ENCODE data around the gene POM121L2. TPM values are rescaled to one million over a fixed set of nuclear protein-coding genes. Genes with fewer than 3 reads are reported as not detected.

POM121L2 gene
- total RNA-seq, 1 donor = not detected

DNA sequence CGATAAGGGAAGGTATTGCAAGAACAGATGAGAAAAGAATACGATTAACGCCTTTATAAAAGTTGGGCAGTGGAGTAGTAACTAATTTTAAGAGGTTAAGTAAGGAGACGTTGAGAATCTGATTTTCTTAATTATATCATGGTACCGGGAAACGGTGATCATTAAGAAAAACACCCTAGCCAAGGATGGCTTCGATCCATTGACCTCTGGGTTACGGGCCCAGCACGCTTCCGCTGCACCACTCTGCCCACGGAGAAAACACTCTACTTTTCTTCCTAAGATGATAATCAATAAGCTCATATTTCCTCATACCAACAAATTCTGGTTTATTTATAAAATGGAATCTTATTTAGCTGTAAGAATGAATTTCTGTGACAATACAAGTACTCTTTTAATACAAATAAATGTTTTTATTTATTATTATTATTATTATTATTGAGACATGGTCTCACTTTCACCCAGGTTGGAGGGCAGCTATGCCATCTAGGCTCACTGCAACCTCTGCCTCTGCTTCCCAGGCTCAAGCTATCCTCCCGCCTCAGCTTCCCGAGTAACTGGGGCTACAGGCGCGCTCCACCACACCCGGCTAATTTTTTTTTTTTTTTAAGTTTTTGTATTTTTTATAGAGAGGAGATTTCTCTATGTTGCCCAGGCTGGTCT, 8.3 kb downstream of the POM121L2 start:
- H3K4me1 ChIP-seq (ENCODE audit: insufficient read depth, low read length) = no peaks in the 10 kb centered on the region
- peaks cover 90% of the 10 kb centered on the region for H3K27me3 ChIP-seq (ENCODE audit: insufficient read depth, low read length)
- no peak overlapping the region for H3K4me3 ChIP-seq (ENCODE audit: low read length)
- no peaks in the 10 kb centered on the region for H3K9me3 ChIP-seq (ENCODE audit: low read depth, low read length)

DNA sequence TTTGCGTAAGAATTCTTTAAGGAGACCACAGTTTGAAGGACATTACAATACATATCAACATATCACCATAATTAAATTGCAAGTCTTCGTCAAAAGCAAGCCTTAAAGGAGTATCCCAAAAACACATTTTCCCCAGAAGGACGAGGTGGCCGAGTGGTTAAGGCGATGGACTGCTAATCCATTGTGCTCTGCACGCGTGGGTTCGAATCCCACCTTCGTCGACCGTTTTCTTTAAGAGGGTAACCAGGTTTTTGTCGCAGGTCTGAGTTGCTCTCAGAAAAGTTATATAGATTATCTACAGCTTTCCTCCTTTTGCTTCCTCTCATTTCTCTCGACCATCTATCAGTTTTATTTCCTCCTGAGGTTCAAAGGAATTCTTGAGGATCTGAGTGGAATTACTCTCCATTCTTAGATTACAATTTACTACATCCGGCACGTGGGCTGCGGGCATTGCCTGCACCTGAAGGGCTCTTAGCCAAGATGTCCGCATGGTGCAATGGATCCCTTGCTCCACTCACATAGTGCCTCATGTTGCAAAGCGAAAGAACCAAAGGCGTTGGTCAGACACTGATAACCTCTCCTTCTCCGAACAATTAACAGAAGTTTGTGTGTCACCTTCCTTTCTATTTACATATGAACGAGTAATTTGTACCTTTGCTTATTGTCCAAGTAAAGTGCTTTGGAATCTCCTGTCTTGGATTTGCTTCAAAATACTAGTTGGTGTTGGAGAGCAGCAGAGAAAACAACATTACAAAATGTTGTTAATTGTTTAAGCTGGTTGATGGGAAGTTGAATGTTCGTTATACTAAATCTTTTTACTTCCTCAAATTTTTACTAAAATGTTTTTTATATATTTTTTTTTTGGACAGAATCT, 14.0 kb downstream of the POM121L2 start:
- Histone ChIP-seq H3K27me3 (ENCODE audit: insufficient read depth, low read length) (peaks cover 96% of the 10 kb centered on the region), H3K4me3 (ENCODE audit: low read length) (no peak overlapping the region), H3K4me1 (ENCODE audit: insufficient read depth, low read length) (no peaks in the 10 kb centered on the region), H3K9me3 (ENCODE audit: low read depth, low read length) (no peaks in the 10 kb centered on the region)

DNA sequence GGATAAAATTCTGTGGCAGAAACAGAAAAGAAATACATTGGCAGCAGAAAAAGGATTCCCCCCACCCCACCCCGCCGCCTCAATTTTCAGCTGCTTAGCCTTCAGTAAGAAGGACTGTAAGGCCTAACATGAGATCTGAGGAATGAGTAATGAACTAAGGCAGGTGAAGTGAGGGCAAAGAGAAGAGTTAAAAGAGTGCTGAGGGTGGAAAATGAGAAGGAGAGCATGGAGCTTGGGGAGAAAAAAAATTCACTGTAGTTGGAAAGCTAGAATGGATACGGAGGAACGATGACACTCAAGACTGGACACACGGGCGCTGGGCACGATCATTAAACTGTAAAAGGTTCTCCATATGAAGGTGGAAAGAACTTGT, 14.6 kb downstream of the POM121L2 start:
- Histone ChIP-seq H3K4me1 (ENCODE audit: insufficient read depth, low read length) (no peaks in the 10 kb centered on the region), H3K27me3 (ENCODE audit: insufficient read depth, low read length) (peaks cover 96% of the 10 kb centered on the region), H3K4me3 (ENCODE audit: low read length) (no peak overlapping the region), H3K9me3 (ENCODE audit: low read depth, low read length) (no peaks in the 10 kb centered on the region)

DNA sequence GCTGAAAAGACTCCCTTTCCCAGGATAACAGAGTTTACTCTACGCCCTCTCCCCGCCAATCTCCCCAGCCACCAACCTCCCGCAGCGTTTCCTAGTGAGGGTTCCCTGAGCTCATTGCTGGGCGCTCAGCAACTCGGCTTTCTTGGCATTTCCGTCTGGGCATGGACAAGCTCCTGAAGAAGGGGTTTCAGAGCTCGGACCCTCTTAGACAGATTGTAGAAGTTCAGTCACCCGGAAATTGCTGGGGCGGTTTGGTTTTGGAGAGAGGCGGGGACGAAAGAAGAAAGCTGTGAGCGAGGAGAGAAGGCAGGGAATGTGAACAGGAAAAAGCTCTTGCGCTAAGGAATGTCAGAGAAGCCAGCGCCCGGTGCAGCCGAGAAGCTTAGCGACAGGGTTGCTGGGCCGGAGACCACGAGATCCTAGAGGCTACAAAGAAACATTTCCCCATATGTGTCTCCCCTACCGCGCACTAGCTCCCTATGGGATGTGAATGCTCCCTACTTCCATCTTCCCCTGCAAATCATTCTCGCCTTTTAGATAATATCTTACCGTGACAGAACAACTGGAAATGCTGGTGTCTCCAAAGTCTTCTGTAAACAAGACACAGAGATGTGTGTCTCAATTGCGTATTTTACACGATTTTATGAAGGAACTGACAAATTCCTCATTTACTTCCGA, 15.8 kb downstream of the POM121L2 start:
- Histone ChIP-seq H3K9me3 (ENCODE audit: low read depth, low read length) (peaks cover 8% of the 10 kb centered on the region), H3K27me3 (ENCODE audit: insufficient read depth, low read length) (peaks cover 96% of the 10 kb centered on the region), H3K4me3 (ENCODE audit: low read length) (no peak overlapping the region), H3K4me1 (ENCODE audit: insufficient read depth, low read length) (no peaks in the 10 kb centered on the region)

DNA sequence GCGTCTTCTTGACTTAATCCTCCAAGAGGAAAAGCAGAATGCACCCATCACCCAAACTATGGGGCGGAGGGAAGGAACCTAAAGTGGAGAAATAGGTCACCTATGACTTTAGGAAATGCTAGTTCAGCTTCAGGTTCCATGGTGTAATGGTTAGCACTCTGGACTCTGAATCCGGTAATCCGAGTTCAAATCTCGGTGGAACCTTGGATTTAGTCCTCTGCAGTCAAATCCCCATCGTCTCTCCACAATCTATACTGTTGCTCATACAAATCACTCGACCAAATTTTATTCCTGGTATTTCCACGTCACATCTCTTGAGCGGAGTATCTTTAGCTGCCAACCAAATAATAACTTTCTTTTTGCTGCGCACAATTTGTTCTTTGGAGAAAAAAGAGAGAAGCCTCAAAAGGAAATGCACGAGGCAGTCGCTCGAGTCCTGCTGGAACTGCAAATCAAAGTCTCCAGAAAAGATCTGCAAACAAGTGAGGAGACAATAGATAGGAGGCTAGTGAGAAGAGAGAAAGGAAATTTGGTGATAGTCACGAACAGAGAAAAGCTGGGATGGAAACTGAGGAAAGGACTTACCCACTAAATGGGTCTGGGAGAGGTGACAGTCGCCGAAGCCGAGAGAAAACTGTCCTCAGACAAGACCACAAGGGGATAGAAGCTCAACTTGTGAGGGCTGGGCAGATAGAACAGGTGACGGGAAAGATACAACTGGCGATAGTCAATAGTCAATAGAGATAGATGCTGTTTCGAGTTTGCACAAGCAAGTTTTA, 16.6 kb downstream of the POM121L2 start:
- Histone ChIP-seq H3K9me3 (ENCODE audit: low read depth, low read length) (peaks cover 8% of the 10 kb centered on the region), H3K27me3 (ENCODE audit: insufficient read depth, low read length) (peaks cover 96% of the 10 kb centered on the region), H3K4me1 (ENCODE audit: insufficient read depth, low read length) (no peaks in the 10 kb centered on the region), H3K4me3 (ENCODE audit: low read length) (no peak overlapping the region)

DNA sequence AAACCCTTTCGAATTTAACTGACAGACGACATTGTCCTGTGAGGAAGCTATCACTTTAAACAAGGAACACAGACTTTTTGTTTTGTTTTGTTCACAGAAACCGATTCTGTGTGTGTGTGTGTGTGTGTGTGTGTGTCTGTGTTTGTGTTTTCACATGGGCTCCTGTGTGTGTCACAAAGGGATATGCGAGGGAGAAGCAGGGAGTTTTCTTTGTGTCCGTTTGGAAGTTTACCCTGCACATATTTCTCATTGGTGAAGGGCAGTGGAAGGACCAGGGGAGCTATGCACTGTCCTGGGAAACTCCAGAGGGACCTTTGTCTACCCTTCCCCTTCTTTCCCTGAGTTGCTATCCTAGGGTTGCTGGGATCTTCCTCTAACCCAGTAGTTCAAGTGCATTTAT, 17.7 kb downstream of the POM121L2 start:
- H3K4me3 ChIP-seq (ENCODE audit: low read length) = no peak overlapping the region
- H3K27me3 ChIP-seq (ENCODE audit: insufficient read depth, low read length) = peaks cover 99% of the 10 kb centered on the region
- H3K9me3 ChIP-seq (ENCODE audit: low read depth, low read length) = peaks cover 8% of the 10 kb centered on the region
- H3K4me1 ChIP-seq (ENCODE audit: insufficient read depth, low read length) = no peaks in the 10 kb centered on the region

DNA sequence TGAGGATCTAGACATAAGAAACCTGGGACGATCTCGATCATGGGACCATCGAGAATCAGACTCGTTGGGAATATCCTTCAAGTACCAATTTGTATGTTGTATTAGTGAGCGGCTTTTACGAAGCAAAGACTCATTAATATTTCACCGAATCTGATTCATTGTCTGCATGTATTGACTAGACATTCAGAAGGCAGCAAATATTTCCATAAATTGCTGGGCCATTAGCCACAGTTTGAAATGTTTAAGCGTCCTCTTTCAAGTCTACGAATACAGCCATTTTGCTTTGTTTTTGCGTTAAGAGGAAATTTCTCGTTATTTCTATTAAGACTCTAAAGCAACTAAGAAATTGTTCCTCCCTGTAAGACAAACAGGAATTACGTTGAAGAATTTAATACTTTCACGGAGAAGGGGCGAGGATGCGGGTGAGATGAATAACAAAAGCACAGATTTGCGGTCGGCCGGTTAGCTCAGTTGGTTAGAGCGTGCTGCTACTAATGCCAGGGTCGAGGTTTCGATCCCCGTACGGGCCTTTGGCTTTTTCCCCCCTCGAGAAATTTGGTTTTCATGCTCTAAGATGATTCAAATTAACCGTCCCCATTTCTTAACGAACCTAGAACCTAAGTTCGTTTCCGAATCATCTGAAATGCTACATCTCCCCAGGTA, 18.5 kb downstream of the POM121L2 start:
- Histone ChIP-seq H3K27me3 (ENCODE audit: insufficient read depth, low read length) (peaks cover 100% of the 10 kb centered on the region), H3K4me1 (ENCODE audit: insufficient read depth, low read length) (no peaks in the 10 kb centered on the region), H3K9me3 (ENCODE audit: low read depth, low read length) (peaks cover 8% of the 10 kb centered on the region), H3K4me3 (ENCODE audit: low read length) (no peak overlapping the region)

DNA sequence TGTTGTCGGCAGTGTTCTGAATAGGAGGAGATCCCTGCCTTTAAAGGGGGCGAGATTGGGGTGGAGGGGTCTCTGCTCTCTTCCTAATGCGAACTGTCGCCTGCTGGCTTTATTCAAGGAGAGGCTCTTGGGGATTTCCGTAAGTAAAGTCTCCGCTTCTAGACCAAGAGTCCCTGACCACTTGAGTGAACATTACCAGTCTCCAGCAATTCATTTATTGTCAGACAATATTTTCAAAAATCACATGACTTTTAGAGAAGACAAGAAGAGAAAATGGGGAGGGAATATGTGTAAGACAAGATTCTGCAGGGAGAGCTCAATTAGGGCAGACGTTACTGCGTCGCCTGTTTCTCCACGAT, 21.2 kb downstream of the POM121L2 start:
- Histone ChIP-seq H3K4me3 (ENCODE audit: low read length) (no peak overlapping the region), H3K9me3 (ENCODE audit: low read depth, low read length) (peaks cover 8% of the 10 kb centered on the region), H3K4me1 (ENCODE audit: insufficient read depth, low read length) (no peaks in the 10 kb centered on the region), H3K27me3 (ENCODE audit: insufficient read depth, low read length) (peaks cover 98% of the 10 kb centered on the region)

DNA sequence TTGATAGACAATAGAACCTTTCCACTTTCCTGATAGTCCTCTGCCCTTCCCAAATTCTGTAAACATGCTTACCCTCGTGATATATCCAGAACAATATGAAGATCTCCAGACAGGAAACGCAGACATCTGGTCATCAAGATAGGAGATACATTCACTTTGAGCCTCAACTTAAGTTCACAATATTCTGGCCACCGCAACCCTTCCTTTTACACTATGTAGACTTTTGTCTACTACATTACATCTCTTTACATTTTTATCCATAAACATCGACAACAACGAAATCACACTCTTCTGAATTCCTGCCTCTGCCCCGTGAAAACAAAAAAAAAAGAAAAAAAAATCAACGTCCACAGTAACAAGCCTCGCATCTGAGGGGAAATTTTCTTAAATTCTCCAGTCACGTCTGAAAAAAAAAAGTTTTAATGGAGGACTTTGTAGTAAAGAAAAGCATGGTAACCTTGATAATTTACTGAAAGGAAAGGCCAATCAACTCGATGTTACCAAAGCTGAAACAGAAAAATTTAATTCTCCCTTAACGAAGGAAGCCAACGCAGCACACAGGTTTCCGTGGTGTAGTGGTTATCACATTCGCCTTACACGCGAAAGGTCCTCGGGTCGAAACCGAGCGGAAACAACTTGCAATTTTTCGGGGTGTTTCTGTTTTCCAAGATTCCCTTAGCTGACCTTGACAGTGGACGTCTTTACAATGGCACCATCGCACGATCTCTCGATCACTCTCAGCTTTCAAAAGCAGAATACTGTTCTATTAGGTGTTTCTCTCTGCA, 21.8 kb downstream of the POM121L2 start:
- H3K27me3 ChIP-seq (ENCODE audit: insufficient read depth, low read length) = peaks cover 98% of the 10 kb centered on the region
- no peaks in the 10 kb centered on the region for H3K4me1 ChIP-seq (ENCODE audit: insufficient read depth, low read length)
- H3K4me3 ChIP-seq (ENCODE audit: low read length) = no peak overlapping the region
- H3K9me3 ChIP-seq (ENCODE audit: low read depth, low read length) = peaks cover 8% of the 10 kb centered on the region

DNA sequence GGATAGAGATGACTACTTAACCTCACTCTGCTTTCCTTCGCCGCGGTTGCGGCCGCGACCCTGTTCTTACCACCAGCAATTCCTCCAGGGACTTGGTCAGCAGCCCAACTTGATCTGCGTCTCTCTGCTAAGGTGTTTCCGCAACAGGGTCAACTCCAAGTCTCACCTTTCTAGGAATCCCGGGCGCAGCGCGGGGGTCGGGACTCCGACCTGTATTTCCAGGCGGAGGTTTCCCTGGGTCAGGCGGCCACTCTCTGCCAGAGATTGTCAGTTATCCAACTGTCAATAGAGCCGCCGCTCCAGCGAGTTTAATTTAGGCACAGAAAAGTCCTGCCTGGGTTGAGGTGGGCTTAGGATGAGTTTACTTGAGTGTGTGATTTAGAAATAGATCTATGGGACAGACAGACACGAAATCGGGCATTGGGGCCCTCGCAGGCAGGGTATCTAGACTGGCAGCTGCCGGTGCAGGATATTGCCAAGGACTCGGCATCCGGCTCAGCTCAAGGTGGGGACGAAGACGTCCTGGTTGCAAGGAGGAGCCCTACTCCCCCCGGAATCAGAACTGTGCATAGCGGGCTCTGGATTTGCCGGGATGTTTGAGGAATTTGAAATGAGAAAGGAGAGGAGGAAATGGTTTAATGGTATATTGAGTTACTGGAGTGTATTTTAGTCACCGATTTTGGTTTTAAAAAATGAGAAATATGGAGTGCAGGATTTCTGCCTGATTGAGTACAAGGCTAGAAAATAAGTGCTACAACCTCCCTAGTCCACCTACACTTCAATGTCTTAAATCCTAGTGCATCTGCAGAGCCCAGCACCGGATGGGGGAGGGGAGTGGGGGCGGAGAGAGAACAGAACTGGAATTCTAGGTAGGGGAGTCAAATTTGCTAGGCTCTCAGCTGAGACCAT, 23.7 kb downstream of the POM121L2 start:
- Histone ChIP-seq H3K9me3 (ENCODE audit: low read depth, low read length) (peaks cover 15% of the 10 kb centered on the region), H3K4me1 (ENCODE audit: insufficient read depth, low read length) (no peaks in the 10 kb centered on the region), H3K4me3 (ENCODE audit: low read length) (no peak overlapping the region), H3K27me3 (ENCODE audit: insufficient read depth, low read length) (peaks cover 98% of the 10 kb centered on the region)

DNA sequence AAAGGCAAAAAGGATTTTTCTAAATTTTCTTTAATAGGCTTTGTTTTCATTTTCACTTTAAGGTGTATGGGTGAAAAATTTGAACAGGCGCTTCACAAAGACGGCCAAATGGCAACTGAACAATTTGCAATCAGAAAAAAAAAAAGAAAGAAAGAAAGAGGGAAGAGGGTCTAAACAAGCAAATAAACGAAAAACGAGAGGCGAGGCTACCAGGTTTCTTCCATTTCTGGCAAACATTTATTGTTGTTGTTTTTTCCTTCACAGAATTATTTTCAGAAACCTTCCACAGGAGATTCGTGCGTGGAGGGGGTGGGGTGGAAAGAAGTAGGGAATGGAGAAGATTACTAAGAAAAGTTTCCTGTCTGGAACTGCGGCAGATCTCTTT, 24.3 kb downstream of the POM121L2 start:
- Histone ChIP-seq H3K4me1 (ENCODE audit: insufficient read depth, low read length) (no peaks in the 10 kb centered on the region), H3K9me3 (ENCODE audit: low read depth, low read length) (peaks cover 15% of the 10 kb centered on the region)

DNA sequence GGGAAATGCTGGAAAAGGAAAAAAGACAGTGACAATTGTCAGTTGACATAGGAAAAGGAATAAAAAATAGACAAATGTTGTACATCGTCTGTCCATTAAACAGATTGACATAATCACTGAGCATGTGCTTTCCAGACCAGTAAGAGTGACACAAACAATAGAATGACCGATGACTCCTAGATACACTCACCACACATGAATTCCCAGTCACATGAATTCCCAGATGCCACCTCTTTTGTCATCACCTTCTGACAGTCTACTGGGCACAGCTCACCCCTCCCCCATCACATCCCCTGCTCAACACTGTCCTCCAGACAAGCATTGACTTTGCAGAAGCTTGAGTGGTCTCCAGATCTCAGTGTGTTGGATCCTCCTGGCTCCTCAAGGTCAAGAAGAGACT, 25.9 kb downstream of the POM121L2 start:
- Histone ChIP-seq H3K4me3 (ENCODE audit: low read length) (no peak overlapping the region), H3K9me3 (ENCODE audit: low read depth, low read length) (peaks cover 7% of the 10 kb centered on the region), H3K27me3 (ENCODE audit: insufficient read depth, low read length) (peaks cover 97% of the 10 kb centered on the region), H3K4me1 (ENCODE audit: insufficient read depth, low read length) (no peaks in the 10 kb centered on the region)

More for the DNA sequence above, 24.3 kb downstream of the POM121L2 start:
- Histone ChIP-seq H3K27me3 (ENCODE audit: insufficient read depth, low read length) (peaks cover 98% of the 10 kb centered on the region), H3K4me3 (ENCODE audit: low read length) (no peak overlapping the region)

DNA sequence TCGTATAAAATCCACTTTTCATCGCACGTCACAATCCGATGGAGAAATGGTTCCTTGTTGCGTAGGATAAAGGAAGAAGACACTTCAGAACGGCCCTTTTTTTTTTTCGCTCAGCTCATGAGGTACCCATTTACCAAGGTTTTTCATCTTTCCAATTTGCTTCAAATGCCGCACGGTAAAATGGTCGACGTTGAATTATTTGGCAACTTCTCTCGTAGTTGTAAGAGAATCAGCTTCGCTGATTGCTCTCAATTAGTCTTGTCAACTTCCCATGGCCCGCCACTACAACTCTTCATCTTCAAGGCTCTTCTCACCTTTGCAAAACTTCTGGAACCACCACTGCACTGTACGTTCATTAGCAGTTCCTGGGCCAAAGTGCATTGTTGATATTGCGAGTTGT, 28.8 kb downstream of the POM121L2 start:
- peaks cover 3% of the 10 kb centered on the region for H3K4me1 ChIP-seq (ENCODE audit: insufficient read depth, low read length)
- H3K9me3 ChIP-seq (ENCODE audit: low read depth, low read length) = peaks cover 7% of the 10 kb centered on the region
- H3K27me3 ChIP-seq (ENCODE audit: insufficient read depth, low read length) = peaks cover 95% of the 10 kb centered on the region
- H3K4me3 ChIP-seq (ENCODE audit: low read length) = no peak overlapping the region

Measured in mononuclear cell (primary cell).